Astrocyte (in vitro differentiated cells and primary cell): ENCODE results near the gene CTBP1.

Experiments used
- CTCF ChIP-seq: IDR thresholded peaks from 2 replicates; pipeline ENCODE4 v1.5.1; 2011; ENCODE audit warnings: low read depth, mild to moderate bottlenecking, inconsistent platforms, low read length, moderate library complexity; ENCODE audit not compliant: insufficient read depth
- EZH2 ChIP-seq: IDR thresholded peaks from 2 replicates; pipeline ENCODE4 v1.6.1; 2012; ENCODE audit warnings: mild to moderate bottlenecking, low read length, inconsistent platforms; ENCODE audit not compliant: insufficient read depth

GRCh38 chr4:1295405-1296055 lies 46.6 kb upstream of the CTBP1 start:
- TF ChIP-seq CTCF (no peak), EZH2 (no peak)
